GM12865 (cell line): ENCODE data around the gene EPHA3.

ENCODE experiments used
- DNase-seq: peaks from one replicate; pipeline ENCODE4 v3.0.0; 2010; ENCODE audit warnings: low read depth
- H3K4me3 ChIP-seq: 2 replicates; pipeline ENCODE4 v1.5.1; 2011; ENCODE audit warnings: mild to moderate bottlenecking, low read depth, low read length, control low read depth
- TF ChIP-seq, protein P1 (sequence below): IDR thresholded peaks from 2 replicates; pipeline ENCODE4 v1.5.1; 2011; ENCODE audit warnings: low read length, control low read depth, low read depth, inconsistent platforms; ENCODE audit not compliant: insufficient read depth; ENCODE audit errors: missing control alignments

EPHA3 gene

DNA sequence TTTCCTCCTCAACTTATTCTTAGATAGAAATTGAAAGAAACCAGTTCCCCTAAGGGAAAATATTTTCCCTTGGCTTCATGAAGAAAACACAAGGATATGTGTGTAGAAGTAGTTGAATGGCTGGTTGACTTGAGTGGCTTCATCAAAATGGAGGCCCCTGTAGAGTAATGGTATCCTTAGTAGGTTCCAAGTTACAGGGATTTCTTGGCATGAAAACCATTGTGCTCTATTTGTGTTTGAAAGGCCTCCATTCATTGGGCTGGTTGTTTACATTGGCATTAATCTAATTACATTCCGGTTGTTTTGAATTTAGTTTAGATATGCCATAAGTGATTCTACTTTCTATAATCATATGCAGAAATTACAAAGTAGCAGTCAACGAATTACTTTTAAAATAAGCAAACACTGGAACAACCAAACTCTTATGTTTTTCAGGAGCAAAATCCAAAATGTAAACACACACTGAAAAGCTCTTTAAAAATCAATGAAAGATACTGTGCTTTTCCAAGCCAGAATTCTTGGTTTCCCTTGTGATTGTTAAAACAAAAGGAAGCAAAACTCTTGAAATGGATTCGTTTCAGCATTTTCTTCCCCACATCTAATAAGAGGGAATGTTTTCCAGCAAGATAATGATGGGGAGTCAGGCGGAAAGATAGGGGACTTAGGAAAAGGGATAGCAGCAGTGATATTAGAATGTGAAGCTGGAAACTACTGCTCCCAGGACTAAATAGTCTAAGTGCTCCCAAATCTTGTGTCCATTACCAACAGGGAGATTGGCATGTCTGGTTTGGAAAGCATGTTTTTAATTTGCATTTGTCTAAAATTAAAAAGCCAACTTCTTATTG, 77.0 kb downstream of the EPHA3 start:
- TF ChIP-seq, protein P1, sequence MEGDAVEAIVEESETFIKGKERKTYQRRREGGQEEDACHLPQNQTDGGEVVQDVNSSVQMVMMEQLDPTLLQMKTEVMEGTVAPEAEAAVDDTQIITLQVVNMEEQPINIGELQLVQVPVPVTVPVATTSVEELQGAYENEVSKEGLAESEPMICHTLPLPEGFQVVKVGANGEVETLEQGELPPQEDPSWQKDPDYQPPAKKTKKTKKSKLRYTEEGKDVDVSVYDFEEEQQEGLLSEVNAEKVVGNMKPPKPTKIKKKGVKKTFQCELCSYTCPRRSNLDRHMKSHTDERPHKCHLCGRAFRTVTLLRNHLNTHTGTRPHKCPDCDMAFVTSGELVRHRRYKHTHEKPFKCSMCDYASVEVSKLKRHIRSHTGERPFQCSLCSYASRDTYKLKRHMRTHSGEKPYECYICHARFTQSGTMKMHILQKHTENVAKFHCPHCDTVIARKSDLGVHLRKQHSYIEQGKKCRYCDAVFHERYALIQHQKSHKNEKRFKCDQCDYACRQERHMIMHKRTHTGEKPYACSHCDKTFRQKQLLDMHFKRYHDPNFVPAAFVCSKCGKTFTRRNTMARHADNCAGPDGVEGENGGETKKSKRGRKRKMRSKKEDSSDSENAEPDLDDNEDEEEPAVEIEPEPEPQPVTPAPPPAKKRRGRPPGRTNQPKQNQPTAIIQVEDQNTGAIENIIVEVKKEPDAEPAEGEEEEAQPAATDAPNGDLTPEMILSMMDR, result no peak
- H3K4me3 ChIP-seq, result no peak overlapping the region
- no peak for DNase-seq

DNA sequence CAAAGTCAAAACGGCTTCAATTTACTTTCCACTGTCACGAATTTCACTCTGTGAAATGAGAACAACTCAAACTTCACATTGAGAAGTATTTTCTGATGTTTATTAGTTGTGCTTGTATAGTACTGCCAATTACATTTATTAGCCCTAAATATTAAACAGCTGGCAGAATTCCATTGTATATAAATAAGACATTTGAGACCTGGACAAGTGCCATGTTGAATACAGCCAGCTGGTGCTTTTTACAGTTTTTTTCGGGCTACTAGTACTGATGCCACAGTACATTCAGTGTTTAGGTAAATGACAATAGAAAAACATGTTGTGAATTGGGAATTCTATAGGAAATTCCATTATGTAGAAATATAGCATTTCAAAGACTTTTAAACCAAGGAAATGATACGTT, 79.0 kb downstream of the EPHA3 start:
- no peak overlapping the region for H3K4me3 ChIP-seq
- TF ChIP-seq, protein P1, result no peak
- DNase-seq, result no peak

DNA sequence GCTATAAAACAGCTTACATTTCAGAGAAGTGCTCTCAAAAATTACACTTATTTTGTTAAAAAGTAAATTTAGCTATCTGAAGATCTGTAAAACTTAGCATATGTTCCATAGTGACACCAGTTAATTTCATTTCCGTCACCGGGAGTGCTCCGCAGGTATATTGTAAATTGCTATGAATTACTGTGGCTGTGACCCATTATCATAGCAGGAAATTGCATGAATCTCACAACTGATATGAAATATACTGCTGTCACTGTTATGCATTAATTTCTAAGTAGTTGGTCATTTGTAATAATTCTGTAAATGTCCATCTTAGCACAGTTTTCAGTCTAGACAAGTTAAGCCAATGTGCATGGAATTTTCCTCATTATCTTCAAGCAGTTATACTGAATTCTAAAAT, 91.2 kb downstream of the EPHA3 start:
- no peak for DNase-seq
- no peak overlapping the region for H3K4me3 ChIP-seq
- TF ChIP-seq, protein P1, result no peak

DNA sequence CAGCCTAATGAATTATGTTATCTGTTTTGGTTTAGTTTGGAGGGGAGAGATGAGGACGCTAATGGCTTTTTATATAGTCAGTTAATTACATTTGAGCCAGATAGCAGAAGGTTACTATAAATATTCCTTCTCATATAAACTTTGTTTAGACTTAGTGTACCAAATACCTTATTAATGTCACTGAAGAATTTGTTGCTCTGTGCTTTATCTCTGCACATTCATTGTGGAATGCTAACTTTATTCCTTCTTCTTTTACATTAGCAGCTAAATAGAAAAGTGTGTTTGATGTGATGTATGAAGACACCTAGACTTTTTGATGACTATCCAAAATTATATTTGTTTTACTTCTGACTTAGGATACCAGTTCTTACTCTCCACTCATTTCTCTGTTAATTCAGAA, 105.2 kb downstream of the EPHA3 start:
- no peak for DNase-seq
- H3K4me3 ChIP-seq, result no peak overlapping the region
- TF ChIP-seq, protein P1, result no peak

DNA sequence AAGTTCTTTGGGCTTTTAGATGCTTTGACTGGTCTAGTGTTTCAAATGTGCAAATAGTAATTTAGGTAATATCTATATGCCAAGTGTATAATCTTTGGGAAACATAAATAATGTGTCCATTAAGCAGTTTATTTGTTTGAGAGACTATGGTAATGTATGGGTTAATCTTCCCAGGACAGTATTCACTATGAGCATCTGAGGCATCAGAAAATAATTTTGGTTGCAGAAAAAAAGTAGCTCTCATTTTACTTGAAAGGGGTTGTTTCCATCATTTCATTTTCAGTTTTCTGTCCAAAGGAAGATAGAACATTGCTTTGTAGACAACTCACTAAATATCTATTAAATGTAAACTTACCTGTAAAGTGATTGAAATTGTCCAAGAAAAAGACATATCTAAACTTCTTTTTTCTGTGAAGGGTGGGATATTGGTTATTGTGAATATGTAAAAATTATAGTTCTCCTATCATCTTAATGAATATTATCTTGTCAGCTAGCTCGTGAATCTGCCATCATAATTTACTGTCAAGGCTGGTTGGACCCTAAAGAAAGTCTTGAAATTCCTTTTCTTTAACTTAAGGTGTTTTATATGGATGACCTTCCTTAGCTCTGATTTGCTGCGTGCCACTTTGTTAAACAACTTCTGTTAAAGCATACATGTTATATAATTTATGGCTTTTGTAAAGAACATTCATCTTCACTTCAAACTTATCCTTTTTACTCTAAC, 108.8 kb downstream of the EPHA3 start:
- no peak for DNase-seq
- TF ChIP-seq, protein P1, result no peak
- H3K4me3 ChIP-seq, result no peak overlapping the region

DNA sequence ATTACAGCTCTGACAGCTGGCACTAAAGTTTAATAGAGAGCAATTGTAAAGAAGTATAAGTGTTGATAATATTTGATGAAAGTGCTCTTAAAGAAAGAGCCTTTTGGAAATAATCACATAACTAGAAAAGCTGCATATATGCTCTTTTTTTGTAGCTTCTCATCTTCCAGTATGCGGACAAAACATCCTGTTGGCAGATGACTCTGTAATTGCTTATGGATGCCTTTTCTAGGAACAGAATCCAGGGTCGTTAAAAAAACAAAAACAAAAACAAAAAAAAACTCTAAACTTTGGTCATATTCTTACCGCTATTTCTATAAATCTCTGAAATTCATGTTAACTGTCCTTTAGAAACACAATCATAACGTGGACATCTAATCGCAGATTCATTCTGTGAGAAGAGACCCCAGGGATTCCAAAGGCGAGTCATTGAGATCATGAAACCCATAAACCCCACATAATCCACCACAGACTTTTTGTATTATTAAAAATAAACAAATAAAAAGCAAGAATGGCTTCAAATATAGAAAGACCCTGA, 109.8 kb downstream of the EPHA3 start:
- TF ChIP-seq, protein P1, result no peak
- H3K4me3 ChIP-seq, result no peak overlapping the region
- no peak for DNase-seq
